ENCODE data around the gene CBX4. TPM values are rescaled to one million over a fixed set of nuclear protein-coding genes. Genes with fewer than 3 reads are reported as not detected.

CBX4 gene
- total RNA-seq = 10 to 100 TPM; 20.9 to 22.3 TPM
- 10 to 100 TPM; 11.1 to 20.7 (median 14.2) TPM for polyA plus RNA-seq (ENCODE audit: insufficient read length in 6 of 6)
- long read RNA-seq, donor 1, transcript CBX4-201 (5 exons, 2,664 nt) = major isoform, 15 of 15 reads
- long read RNA-seq, donor 1, partial matches to known transcripts = 0 of 15 reads
- long read RNA-seq, donor 1, other reads (novel, unspliced or antisense) = 0 of 15 reads
- long read RNA-seq, donor 2, transcript CBX4-201 (5 exons, 2,664 nt) = major isoform, 13 of 13 reads
- long read RNA-seq, donor 2, partial matches to known transcripts = 0 of 13 reads
- long read RNA-seq, donor 2, other reads (novel, unspliced or antisense) = 0 of 13 reads
- long read RNA-seq, donor 3, transcript CBX4-201 (5 exons, 2,664 nt) = major isoform, 9 of 9 reads
- long read RNA-seq, donor 3, partial matches to known transcripts = 0 of 9 reads
- long read RNA-seq, donor 3, other reads (novel, unspliced or antisense) = 0 of 9 reads
- long read RNA-seq, donor 4, partial matches to known transcripts = 3 of 3 reads
- long read RNA-seq, donor 4, other reads (novel, unspliced or antisense) = 0 of 3 reads
- long read RNA-seq, donor 5, transcript CBX4-201 (5 exons, 2,664 nt) = major isoform, 7 of 7 reads
- long read RNA-seq, donor 5, partial matches to known transcripts = 0 of 7 reads
- long read RNA-seq, donor 5, other reads (novel, unspliced or antisense) = 0 of 7 reads
- long read RNA-seq, donor 6, partial matches to known transcripts = 0 of 4 reads
- long read RNA-seq, donor 6, other reads (novel, unspliced or antisense) = 0 of 4 reads
- long read RNA-seq, donor 7 = 0 reads
- long read RNA-seq, donor 8, partial matches to known transcripts = 0 of 4 reads
- long read RNA-seq, donor 8, other reads (novel, unspliced or antisense) = 0 of 4 reads
- long read RNA-seq, donor 9 = 0 reads
- long read RNA-seq, donor 10, partial matches to known transcripts = 0 of 2 reads
- long read RNA-seq, donor 10, other reads (novel, unspliced or antisense) = 2 of 2 reads
- long read RNA-seq, donor 11 = 0 reads
- long read RNA-seq, donor 12, transcript CBX4-201 (5 exons, 2,664 nt) = major isoform, 5 of 5 reads
- long read RNA-seq, donor 12, partial matches to known transcripts = 0 of 5 reads
- long read RNA-seq, donor 12, other reads (novel, unspliced or antisense) = 0 of 5 reads

- TF ChIP-seq CTCF (IDR thresholded peaks at IDR 0.05) = peak; percentile 57 to 79
- DNase-seq = peak; percentile 87 to 99 (median 96)
- H3K9me3 ChIP-seq = no peaks in the 10 kb centered on the region
- H3K27me3 ChIP-seq = peaks cover 36 to 51% of the 10 kb centered on the region in 2 donors
- peak within 1 kb of the TSS; percentile 70 to 74 for H3K4me3 ChIP-seq
- peaks cover 0 to 9% of the 10 kb centered on the region in 2 donors for H3K36me3 ChIP-seq
- H3K4me1 ChIP-seq = peaks cover 47 to 84% of the 10 kb centered on the region in 2 donors
- intact Hi-C loops (cut with DNase I) = loop anchor here in 1 of 2 donors (5.0 kb wide), 1 partner anchor 32 kb away; no protein-coding TSS in a partner anchor
- H3K27ac ChIP-seq = peak within 1 kb of the TSS; percentile 91 to 92
- peak; percentile 70 for ATAC-seq
These were observed at the start of gene CBX4 for GRCh38 chr17:79839356-79840268. TSS of gene CBX4 (minus strand) at chr17:79839440. CDS start at chr17:79839251, 189 bp downstream.

GRCh38 chr17:79888009-79888540 lies 48.8 kb upstream of the CBX4 start:
- peaks cover 0 to 35% of the 10 kb centered on the region in 2 donors for H3K27me3 ChIP-seq
- H3K4me3 ChIP-seq = no peak overlapping the region
- H3K4me1 ChIP-seq = no peaks in the 10 kb centered on the region
- no peaks in the 10 kb centered on the region for H3K36me3 ChIP-seq
- H3K9me3 ChIP-seq = no peaks in the 10 kb centered on the region
- intact Hi-C loops (cut with DNase I) = no loop called here
- no peak overlapping the region for H3K27ac ChIP-seq
- no peak for TF ChIP-seq CTCF (IDR thresholded peaks at IDR 0.05)
- no peak for ATAC-seq
- DNase-seq = no peak

- H3K36me3 ChIP-seq = no peaks in the 10 kb centered on the region
- H3K4me1 ChIP-seq = no peaks in the 10 kb centered on the region
- H3K9me3 ChIP-seq = no peaks in the 10 kb centered on the region
- DNase-seq = no peak
- H3K4me3 ChIP-seq = no peak overlapping the region
- H3K27me3 ChIP-seq = peaks cover 0 to 35% of the 10 kb centered on the region in 2 donors
- TF ChIP-seq CTCF (IDR thresholded peaks at IDR 0.05) = no peak
- no peak for ATAC-seq
- intact Hi-C loops (cut with DNase I) = no loop called here
- H3K27ac ChIP-seq = no peak overlapping the region
These were observed 48.3 kb upstream of the CBX4 start for GRCh38 chr17:79887451-79887991.

GRCh38 chr17:79883202-79883601 lies 44.0 kb upstream of the CBX4 start:
- Histone ChIP-seq H3K4me1 (no peaks in the 10 kb centered on the region), H3K4me3 (no peak overlapping the region), H3K9me3 (no peaks in the 10 kb centered on the region), H3K27ac (no peak overlapping the region), H3K27me3 (peaks cover 5 to 16% of the 10 kb centered on the region in 2 donors), H3K36me3 (no peaks in the 10 kb centered on the region)
- intact Hi-C loops (cut with DNase I) = no loop called here
- ATAC-seq = no peak
- TF ChIP-seq CTCF (IDR thresholded peaks at IDR 0.05) = no peak
- no peak for DNase-seq
